ENCODE measurements around the gene HES5.

- no peak for TF ChIP-seq GATA2 (IDR thresholded peaks at IDR 0.05; ENCODE audit: low read depth, low read length)
- no peak for TF ChIP-seq GATA3 (IDR thresholded peaks at IDR 0.05; ENCODE audit: low read depth, low read length)
These were observed 33.3 kb downstream of the HES5 start for GRCh38 chr1:2496746-2497145.

Data from SH-SY5Y (cell line).